Prostate gland (tissue), 2 donors: ENCODE results near the gene UAP1L1. TPM values are rescaled to one million over a fixed set of nuclear protein-coding genes. Genes with fewer than 3 reads are reported as not detected.
A peak's percentile ranks its signal among the peaks of the same experiment; 100 is the strongest.

Experiments
- DNase-seq: peaks from one replicate; pipeline ENCODE4 v3.0.0-alpha.2; 2019; ENCODE audit warnings: low spot score
- H3K27ac ChIP-seq, 2 donors: fragments of 200-600 bp; sonication (generic); 2 replicates each; pipeline ENCODE4 v1.5.1; 2017 to 2019
- H3K27me3 ChIP-seq: fragments of 200-600 bp; sonication (generic); replicated peaks from 2 replicates; pipeline ENCODE4 v1.5.1; 2019; ENCODE audit not compliant: insufficient read depth
- H3K36me3 ChIP-seq, 2 donors: fragments of 200-600 bp; sonication (generic); 1 replicate in 1 of 2; 2 replicates in 1 of 2; pipeline versions ENCODE4 v1.5.1 to v1.8.1; 2017 to 2019
- H3K4me1 ChIP-seq: fragments of 200-600 bp; sonication (generic); replicated peaks from 2 replicates; pipeline ENCODE4 v1.5.1; 2019
- H3K4me3 ChIP-seq, 2 donors: fragments of 200-600 bp; sonication (generic); 2 replicates each; pipeline ENCODE4 v1.5.1; 2017 to 2019
- H3K9me3 ChIP-seq: fragments of 200-600 bp; sonication (generic); 2 replicates; pipeline ENCODE4 v1.5.1; 2017
- POLR2A ChIP-seq: fragments of 450-650 bp; IDR thresholded peaks from one replicate; pipeline ENCODE4 v1.6.1; 2016; ENCODE audit warnings: antibody characterized with exemption, mild to moderate bottlenecking
- POLR2AphosphoS5 ChIP-seq: sonication (generic); formaldehyde crosslinking; IDR thresholded peaks from one replicate; pipeline ENCODE4 v1.6.1; 2017; ENCODE audit warnings: antibody characterized with exemption
- WGBS: methylation state at CpG from one replicate; pipeline ENCODE4 v1.1.5; 2018; 5-methylcytosine and 5-hydroxymethylcytosine counted together
- intact Hi-C: fragments of 100-400 bp; cut with DNase I; formaldehyde crosslinking; loops from one replicate; pipeline ENCODE4 v1.14.2; 2022
- small RNA-seq, 2 donors: library from RNA; depleted of rRNA; stranded (forward); fragments of <200 nt; gene quantifications; one replicate each; pipeline ENCODE3, GENCODE V24; 2016
- total RNA-seq, 2 donors: library from RNA; depleted of rRNA; stranded (reverse); fragments of >200 nt; gene quantifications; one replicate each; pipeline ENCODE4 v1.1.0, GENCODE V29; 2016
- TF ChIP-seq, protein P1 (sequence below), 4 experiments: fragments of 200-600 bp in 2 of 4; fragments of 450-650 bp in 2 of 4; sonication (generic) in 2 of 4; IDR thresholded peaks; 1 replicate in 3 of 4; 2 replicates in 1 of 4; pipeline ENCODE4 v1.5.1; 2016 to 2019; ENCODE audit warnings: antibody characterized with exemption in 4 of 4, mild to moderate bottlenecking in 2 of 4, moderate library complexity in 2 of 4

UAP1L1 gene
- total RNA-seq, 2 donors from 2014 or later, result 8.2 to 19.9 TPM

DNA sequence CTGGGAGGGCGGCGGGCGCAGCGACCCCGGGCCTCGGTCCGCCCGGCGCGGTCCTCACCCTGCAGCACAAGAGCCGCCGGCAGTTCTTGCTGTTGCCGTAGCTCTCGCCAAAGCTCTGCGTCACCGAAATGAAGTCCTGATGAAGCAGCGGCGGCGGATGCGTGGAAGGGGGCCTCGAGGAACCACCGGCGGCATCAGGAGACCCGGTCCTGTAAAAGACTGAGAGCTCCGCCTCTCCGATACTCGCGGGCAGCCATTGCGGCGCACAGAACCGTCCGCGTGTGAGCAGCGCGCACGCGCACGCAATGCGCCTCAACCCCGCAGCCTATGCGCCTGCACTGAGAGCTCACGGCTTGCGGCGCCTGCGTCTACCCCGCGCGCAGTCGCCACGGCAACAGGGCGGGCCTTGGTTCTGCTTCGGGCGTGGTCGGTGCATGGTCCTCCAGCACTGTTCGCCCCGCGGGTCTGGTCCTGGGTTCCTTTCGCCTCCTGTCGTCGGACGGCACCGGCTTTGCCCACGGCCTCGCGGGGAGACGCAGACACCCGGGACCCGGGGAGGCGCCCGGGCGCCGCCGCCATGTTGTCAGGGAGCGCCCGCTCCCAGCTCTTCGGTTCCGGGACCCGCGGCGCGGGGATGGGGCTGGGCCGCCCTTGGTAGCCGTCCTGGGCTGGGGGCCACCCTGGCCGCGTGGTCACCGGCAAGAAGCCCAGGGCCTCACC, 52.3 kb downstream of the UAP1L1 start:
- DNase-seq, result peak; percentile 79
- no peaks in the 10 kb centered on the region for H3K9me3 ChIP-seq
- H3K27ac ChIP-seq, result peak overlapping the region; percentile 63 to 67
- WGBS, result under 1% methylated on average over 36 of the region's 86 CpGs
- no peaks in the 10 kb centered on the region for H3K27me3 ChIP-seq
- peak; percentile 91 for TF ChIP-seq POLR2AphosphoS5
- TF ChIP-seq POLR2A, result peak; percentile 38
- TF ChIP-seq, protein P1, sequence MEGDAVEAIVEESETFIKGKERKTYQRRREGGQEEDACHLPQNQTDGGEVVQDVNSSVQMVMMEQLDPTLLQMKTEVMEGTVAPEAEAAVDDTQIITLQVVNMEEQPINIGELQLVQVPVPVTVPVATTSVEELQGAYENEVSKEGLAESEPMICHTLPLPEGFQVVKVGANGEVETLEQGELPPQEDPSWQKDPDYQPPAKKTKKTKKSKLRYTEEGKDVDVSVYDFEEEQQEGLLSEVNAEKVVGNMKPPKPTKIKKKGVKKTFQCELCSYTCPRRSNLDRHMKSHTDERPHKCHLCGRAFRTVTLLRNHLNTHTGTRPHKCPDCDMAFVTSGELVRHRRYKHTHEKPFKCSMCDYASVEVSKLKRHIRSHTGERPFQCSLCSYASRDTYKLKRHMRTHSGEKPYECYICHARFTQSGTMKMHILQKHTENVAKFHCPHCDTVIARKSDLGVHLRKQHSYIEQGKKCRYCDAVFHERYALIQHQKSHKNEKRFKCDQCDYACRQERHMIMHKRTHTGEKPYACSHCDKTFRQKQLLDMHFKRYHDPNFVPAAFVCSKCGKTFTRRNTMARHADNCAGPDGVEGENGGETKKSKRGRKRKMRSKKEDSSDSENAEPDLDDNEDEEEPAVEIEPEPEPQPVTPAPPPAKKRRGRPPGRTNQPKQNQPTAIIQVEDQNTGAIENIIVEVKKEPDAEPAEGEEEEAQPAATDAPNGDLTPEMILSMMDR (IDR thresholded peaks at IDR 0.05), result peak in 1 of 4 experiments; percentile 22
- intact Hi-C loops, result no loop called here
- peak overlapping the region; percentile 60 to 69 for H3K4me3 ChIP-seq
- H3K4me1 ChIP-seq, result peaks cover 4% of the 10 kb centered on the region
- no peaks in the 10 kb centered on the region for H3K36me3 ChIP-seq

GRCh38 chr9:137130176-137130755, 52.9 kb downstream of the UAP1L1 start:
- Histone ChIP-seq H3K36me3 (no peaks in the 10 kb centered on the region), H3K27me3 (no peaks in the 10 kb centered on the region), H3K9me3 (no peaks in the 10 kb centered on the region), H3K27ac (peak overlapping the region; percentile 63 to 67), H3K4me3 (peak overlapping the region; percentile 60 to 69), H3K4me1 (peaks cover 4% of the 10 kb centered on the region)
- TF ChIP-seq POLR2A (no peak), POLR2AphosphoS5 (no peak)
- TF ChIP-seq, protein P1 (IDR thresholded peaks at IDR 0.05), result no peak
- no peak for DNase-seq
- intact Hi-C loops, result no loop called here
- WGBS, result 15% methylated on average over 24 of the region's 58 CpGs

Small RNA genes lying within 50 kb of the gene (small RNA-seq; reads per million reads assigned to genes)
- 0 reads per million in 2 donors for gene RF00153

Other genes with a start within 250 kb of the UAP1L1 start
- 10 to 100 TPM in 1 of 2 donors, 1 to 10 TPM in 1; 3.6 to 10.1 TPM for gene AJM1, start 235.0 kb upstream of the UAP1L1 start, total RNA-seq
- 100 to 1,000 TPM; 139 to 212 TPM for gene PHPT1, start 228.1 kb upstream of the UAP1L1 start, total RNA-seq
- gene MAMDC4, start 225.2 kb upstream of the UAP1L1 start, total RNA-seq, result 10 to 100 TPM in 1 of 2 donors, 1 to 10 TPM in 1; 5.2 to 17.7 TPM
- 100 to 1,000 TPM; 399 to 528 TPM for gene EDF1, start 211.2 kb upstream of the UAP1L1 start, total RNA-seq
- 10 to 100 TPM; 23.6 to 24.2 TPM for gene TRAF2, start 191.0 kb upstream of the UAP1L1 start, total RNA-seq
- 100 to 1,000 TPM; 199 to 304 TPM for gene FBXW5, start 132.8 kb upstream of the UAP1L1 start, total RNA-seq
- gene C8G, start 132.3 kb upstream of the UAP1L1 start, total RNA-seq, result not detected
- 10 to 100 TPM in 1 of 2 donors, 1 to 10 TPM in 1; 4.1 to 13.7 TPM for gene LCN12, start 125.2 kb upstream of the UAP1L1 start, total RNA-seq
- 1,000 to 10,000 TPM in 1 of 2 donors, 10 to 100 TPM in 1; 59.4 to 5,242 TPM for gene PTGDS, start 100.0 kb upstream of the UAP1L1 start, total RNA-seq
- 10 to 100 TPM in 1 of 2 donors, under 1 TPM in 1; 0.41 to 22.5 TPM for gene LCNL1, start 94.5 kb upstream of the UAP1L1 start, total RNA-seq
- gene PAXX, start 85.1 kb upstream of the UAP1L1 start, total RNA-seq, result 10 to 100 TPM; 61.6 to 71.8 TPM
- 1 to 10 TPM; 4.2 to 6.7 TPM for gene CLIC3, start 80.9 kb upstream of the UAP1L1 start, total RNA-seq
- 10 to 100 TPM; 27.4 to 79.1 TPM for gene ABCA2, start 49.3 kb upstream of the UAP1L1 start, total RNA-seq
- gene FUT7, start 45.4 kb upstream of the UAP1L1 start, total RNA-seq, result under 1 TPM in 1 of 2 donors, not detected in 1; 0.57 TPM
- gene NPDC1, start 31.3 kb upstream of the UAP1L1 start, total RNA-seq, result 100 to 1,000 TPM; 384 to 427 TPM
- gene ENTPD2, start 23.5 kb upstream of the UAP1L1 start, total RNA-seq, result 10 to 100 TPM in 1 of 2 donors, 1 to 10 TPM in 1; 9.8 to 10.9 TPM
- 10 to 100 TPM in 1 of 2 donors, 1 to 10 TPM in 1; 7.2 to 17.2 TPM for gene SAPCD2, start 7.0 kb upstream of the UAP1L1 start, total RNA-seq
- gene MAN1B1, start 9.5 kb downstream of the UAP1L1 start, total RNA-seq, result 100 to 1,000 TPM in 1 of 2 donors, 10 to 100 TPM in 1; 67.4 to 107 TPM
- gene DPP7, start 37.2 kb downstream of the UAP1L1 start, total RNA-seq, result 100 to 1,000 TPM; 147 to 235 TPM
- 1 to 10 TPM in 1 of 2 donors, under 1 TPM in 1; 0.59 to 1.8 TPM for gene GRIN1, start 61.6 kb downstream of the UAP1L1 start, total RNA-seq
- 100 to 1,000 TPM; 183 to 582 TPM for gene LRRC26, start 92.5 kb downstream of the UAP1L1 start, total RNA-seq
- gene TMEM210, start 94.5 kb downstream of the UAP1L1 start, total RNA-seq, result 1 to 10 TPM in 1 of 2 donors, not detected in 1; 3.1 TPM
- 10 to 100 TPM; 32.5 to 64.5 TPM for gene ANAPC2, start 111.0 kb downstream of the UAP1L1 start, total RNA-seq
- gene SSNA1, start 111.2 kb downstream of the UAP1L1 start, total RNA-seq, result 100 to 1,000 TPM; 114 to 124 TPM
- 10 to 100 TPM; 26.1 to 30.4 TPM for gene TPRN, start 123.2 kb downstream of the UAP1L1 start, total RNA-seq
- gene TMEM203, start 128.1 kb downstream of the UAP1L1 start, total RNA-seq, result 10 to 100 TPM; 35.3 to 47.8 TPM
- gene NDOR1, start 128.2 kb downstream of the UAP1L1 start, total RNA-seq, result 10 to 100 TPM; 18.5 to 31.9 TPM
- gene RNF208, start 144.7 kb downstream of the UAP1L1 start, total RNA-seq, result 1 to 10 TPM; 3.8 to 6.2 TPM
- 1 to 10 TPM; 2.7 to 4.9 TPM for gene CYSRT1, start 147.7 kb downstream of the UAP1L1 start, total RNA-seq
- gene RNF224, start 150.0 kb downstream of the UAP1L1 start, total RNA-seq, result not detected
- gene SLC34A3, start 153.4 kb downstream of the UAP1L1 start, total RNA-seq, result under 1 TPM in 1 of 2 donors, not detected in 1; 0.57 TPM
- 100 to 1,000 TPM; 279 to 484 TPM for gene TUBB4B, start 163.8 kb downstream of the UAP1L1 start, total RNA-seq
- gene STPG3, start 173.8 kb downstream of the UAP1L1 start, total RNA-seq, result 1 to 10 TPM in 1 of 2 donors, not detected in 1; 4.2 TPM
- gene NELFB, start 177.8 kb downstream of the UAP1L1 start, total RNA-seq, result 10 to 100 TPM; 44.9 to 82.1 TPM
- 1 to 10 TPM; 1.6 to 7.3 TPM for gene TOR4A, start 200.2 kb downstream of the UAP1L1 start, total RNA-seq
- gene NRARP, start 224.8 kb downstream of the UAP1L1 start, total RNA-seq, result 10 to 100 TPM; 22.4 to 24.3 TPM